DMS114 treated with DMSO at 0.1 percent for 48 hours (cell line): ENCODE results near the gene TRIM28.
"Not testable (repeated sequence)": the region's sequence is repeated elsewhere in the genome, so short reads cannot be mapped to it uniquely, and the experiment has no call there.

Experiments used
- DNase-seq: peaks from one replicate; lab custom pipeline; 2025; ENCODE audit not compliant: unreplicated experiment; lab: John Stamatoyannopoulos, UW

Gene TRIM28

DNA sequence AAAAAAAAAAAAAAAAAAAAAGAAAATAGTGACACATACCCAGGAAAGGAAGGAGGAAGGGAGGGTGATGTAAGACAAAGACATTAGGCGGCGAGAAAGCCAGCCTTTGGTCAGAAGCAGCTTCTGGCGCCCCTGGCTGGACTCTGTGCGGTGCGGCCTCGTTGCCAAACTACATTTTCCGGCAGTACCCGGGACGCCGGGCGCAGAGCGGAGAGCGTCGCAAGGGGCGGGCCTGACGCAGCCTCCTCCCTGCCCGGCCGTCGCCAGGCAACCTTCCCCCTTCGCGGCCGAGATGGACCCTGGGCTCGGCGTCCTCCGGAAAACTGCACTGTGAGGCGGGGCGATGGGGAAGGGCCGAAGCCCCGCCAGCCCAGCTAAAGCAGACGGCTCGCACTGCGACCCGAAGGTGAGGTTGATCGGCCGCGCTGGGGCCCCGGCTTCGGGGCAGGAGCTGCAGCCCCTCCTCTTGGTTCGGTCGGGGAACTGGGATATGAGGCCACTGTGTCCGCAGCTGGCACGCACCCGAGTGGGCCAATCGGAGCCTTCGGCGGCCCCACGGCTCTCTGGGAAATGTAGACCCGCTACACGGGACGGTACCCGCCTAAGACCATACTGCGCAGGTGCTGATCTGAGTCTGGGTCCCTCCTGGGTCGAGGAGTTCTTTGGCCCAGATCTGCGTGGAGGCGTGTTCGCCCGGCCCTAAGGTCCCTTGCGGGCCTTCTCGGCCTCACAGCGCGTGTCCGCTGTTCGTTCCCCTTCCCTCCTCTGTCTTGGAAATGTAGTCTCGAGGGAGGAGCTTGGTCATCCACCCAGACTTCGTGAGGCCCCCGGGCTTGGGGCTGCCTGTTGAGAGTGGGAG is 31.5 kb downstream of the TRIM28 start:
- no peak for DNase-seq

DNA sequence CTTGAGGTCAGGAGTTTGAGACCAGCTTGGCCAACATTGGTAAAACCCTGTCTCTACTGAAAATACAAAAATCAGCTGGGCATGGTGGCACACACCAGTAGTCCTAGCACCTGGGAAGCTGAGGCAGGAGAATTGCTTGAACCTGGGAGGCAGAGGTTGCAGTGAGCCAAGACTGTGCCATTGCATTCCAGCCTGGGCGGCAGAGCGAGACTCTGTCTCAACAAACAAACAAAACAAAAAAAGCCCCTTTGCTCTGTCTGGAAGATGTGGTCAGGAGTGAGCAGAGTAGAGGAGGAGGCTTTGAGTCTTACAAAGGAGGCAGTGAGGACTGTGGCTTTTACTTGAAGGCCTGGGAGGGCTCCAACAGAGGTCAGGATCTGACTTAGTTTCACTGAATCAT is 33.7 kb downstream of the TRIM28 start:
- DNase-seq: not testable (repeated sequence)

DNA sequence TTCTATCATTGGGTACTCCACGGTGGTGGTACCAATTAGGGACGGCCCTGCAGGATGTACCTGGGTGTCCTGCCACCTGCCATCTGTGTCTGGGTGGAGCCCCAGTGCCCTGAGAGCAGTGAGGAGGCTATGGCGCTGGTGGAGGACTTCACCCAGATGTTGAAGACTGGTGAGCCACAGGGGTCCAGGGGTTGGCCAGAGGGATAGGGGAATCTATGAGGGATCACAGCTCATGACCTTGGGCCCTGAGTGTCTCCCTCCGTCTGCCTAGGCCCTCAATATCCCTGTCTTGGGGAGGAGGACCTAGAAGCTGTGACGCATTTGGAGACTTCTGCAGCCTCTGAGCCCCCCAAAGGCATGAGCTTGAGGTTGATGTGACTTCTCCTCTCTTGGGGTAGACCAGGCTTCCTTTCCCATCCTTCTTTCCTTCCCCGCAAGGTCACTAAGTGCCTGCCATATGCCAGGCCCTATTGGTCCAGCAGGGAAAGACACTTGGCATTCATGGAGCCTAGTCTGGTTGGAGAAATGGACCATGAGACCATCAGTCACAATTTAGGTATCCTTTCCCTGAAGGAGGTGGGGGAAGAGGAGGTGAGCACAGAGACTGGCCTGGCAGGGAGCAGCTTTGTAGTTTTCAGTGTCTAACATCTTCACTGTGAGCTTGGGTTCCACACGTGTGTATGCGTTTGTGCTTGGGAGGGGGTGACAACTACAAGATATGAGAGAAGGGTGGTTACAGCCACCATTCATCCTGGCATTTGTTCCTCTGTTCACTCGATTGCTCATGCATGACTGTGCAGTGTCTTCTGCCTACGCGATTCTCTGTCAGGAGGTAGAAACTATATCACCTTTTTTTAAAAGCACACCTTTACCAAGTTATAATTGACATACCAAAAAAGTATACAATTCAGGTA is 34.4 kb downstream of the TRIM28 start:
- DNase-seq: no peak

DNA sequence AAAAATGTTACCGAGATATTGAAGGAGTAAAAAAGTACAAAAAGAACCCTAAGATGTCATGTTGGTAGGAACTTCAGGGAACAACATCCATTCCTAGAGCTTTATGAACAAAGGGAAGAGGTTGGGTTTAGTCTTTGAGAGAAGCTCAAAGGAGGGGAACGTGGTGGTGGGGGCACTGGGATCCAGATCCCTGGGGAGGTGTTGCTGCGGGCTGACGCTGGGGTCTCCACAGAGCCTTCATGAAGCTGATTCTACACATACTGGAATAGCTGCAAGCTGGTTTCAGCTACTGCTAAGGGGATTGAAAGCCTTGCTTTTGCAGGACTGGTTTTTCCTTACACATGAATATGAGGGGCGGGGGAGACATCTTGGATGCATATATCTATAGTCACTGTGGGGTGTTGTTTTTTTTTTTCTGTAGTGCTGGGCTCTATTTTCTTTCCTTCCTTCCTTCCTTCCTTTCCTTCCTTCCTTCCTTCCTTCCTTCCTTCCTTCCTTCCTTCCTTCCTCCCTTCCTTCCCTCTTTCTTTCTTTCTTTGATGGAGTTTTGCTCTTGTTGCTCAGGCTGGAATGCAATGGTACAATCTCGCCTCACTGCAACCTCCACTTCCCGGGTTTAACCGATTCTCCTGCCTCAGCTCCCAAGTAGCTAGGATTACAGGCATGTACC is 35.7 kb downstream of the TRIM28 start:
- DNase-seq: no peak

DNA sequence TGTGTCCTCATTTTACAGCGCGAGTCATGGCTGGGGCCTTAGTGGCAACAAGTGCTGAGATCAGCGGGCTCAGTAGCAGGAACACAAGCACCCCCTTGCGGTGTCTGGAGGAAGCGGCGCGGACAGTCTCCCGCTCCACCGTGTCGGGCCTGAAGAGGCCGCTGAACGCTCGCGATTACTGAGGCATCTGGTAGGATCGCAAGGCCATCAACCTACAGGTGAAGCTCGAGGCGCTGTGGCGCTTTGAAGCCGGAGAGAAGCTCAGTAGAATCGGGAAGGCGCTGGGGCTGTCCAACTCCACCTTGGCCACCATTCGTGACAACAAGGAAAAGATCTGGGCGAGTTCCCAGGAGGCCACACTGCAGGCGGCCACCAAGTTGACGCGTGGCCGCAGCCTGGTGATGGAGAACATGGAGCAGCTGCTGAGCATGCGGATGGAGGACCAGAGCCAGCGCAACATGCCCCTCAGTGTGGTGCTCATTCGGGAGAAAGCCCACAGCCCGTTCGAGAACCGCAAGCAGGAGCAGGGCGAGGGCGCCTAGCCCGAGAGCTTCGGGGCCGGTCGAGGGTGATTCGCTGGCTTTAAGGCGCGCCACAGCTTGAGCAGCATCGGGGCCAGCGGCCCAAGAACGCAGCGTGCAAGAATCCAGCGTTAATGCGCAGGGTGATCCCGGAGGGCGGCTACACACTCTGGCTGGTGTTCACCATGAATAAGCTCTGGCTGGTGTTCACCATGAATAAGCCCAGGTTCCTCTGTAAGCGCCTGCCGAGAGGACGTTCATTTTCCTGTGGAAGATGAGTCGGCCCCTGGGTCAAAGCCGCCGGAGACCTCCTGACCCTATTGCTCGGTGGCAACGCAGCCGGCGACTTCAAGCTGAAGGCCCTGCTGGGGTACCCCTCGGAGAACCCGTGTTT is 37.6 kb downstream of the TRIM28 start:
- DNase-seq: no peak

DNA sequence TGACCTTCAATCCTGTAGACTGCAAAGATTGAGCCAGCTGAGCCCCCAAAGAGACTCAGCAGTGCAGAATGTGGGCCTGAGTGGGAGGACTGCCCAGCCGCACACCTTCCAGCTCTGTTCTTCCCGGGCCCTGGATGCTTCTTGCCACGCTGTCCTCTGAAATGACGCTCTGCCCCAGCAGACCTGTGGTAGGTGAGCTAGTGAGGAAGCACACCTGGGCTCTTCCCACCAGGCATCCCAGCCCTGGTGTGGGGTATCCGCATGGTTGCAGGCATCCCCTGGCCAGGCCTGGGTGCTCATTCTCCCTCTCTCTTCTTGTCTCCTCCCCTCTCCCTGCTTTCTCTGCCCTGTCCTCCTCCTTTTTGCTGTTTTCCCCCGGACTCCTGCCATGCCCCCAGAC is 39.1 kb downstream of the TRIM28 start:
- no peak for DNase-seq

DNA sequence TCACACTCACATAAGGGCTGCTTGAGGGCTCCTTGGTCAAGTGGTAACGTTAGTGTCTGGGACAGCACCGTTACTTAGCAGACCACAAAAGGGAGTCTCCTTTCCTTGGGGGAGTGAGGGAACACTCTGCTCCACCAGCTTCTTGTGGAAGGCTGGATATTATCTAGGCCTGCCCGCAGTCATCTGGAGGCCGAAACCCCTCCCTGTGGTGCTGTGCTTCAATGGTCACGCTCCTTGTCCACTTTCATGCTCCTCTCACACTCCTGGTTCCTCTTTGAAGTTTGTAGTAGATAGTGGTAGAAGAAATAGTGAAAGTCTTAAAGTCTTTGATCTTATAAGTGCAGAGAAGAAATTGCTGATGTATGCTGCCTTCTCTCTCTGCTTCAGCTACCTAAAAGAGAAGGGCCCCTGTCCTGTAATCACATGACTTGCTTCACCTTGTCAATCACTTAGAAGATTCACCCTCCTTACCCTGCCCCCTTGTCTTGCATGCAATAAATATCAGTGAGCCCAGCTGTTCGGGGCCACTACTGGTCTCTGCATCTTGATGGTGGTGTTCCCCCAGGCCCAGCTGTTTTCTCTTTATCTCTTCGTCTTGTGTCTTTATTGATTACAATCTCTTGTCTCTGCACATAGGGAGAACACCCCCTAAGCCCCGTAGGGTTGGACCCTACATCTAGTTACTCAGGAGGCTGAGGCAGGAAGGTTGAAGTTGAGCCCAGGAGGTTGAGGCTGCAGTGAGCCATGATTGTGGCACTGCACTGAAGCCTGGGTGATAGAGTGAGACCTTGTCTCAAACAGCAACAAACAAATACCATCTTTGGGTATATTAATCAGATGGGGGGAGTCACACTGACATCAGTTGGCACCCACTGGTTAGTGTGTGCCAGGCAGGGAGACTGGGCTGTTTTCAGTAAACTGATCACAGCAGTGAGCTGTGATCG is 40.9 kb downstream of the TRIM28 start:
- no peak for DNase-seq

DNA sequence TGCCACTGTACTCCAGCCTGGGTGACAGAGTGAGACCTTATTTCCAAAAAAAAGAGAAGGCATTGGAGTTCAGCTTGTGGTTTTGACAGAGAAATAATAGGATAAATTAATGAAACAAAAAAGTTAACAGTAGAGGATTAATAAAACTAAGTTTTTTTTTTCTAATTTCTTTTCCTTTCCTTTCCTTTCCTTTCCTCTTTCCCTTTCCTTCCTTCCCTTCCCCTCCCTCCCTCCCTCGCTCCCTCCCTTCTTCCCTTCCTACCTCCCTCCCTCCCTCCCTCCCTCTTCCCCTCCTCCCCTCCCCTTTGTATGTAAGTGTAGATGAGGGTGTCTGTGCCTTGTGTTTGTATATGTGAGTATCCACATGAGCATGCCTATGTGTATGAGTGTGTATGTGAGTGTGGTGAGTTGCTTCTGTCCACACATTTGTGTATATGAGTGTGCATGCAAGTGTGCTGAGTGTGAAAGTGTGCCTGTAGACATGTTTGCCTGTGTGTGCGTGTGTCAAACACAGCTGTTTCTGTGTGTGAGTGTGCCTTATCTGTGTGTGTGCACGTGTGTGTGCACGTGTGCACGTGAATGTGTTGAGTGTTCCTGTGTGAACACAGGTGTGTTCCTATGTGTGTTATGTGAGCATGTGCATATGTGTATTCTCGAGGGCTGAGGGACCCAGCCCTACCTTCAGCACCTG is 41.7 kb downstream of the TRIM28 start:
- no peak for DNase-seq

DNA sequence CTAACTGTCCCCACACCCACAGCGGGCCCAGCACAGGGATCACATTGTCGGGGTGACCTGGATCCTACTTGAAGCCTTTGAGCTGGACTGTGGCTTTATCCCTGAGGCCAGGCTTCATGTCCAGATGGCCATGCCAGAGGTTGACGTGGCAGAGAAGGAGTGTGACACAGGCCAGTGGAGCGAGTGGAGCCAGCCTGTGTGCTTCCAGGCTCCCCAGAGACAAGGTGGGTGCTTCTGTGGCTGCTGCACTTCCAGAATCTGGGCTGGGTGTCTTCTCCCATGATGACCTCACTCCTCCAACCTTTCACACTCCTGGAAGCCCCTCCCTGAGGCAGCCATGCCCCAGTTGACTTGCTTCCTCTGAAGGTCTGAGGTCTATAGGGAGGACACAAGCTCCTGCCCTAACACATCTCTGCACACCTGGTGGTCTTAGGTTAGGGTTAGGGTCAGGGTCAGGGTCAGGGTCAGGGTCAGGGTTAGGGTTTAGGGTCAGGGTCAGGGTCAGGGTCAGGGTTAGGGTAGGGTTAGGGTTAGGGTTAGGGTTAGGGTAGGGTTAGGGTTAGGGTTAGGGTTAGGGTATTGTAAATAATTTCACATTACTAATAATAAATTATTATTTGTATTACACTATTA is 42.4 kb downstream of the TRIM28 start:
- DNase-seq: no peak
